IMR-90 (cell line): ENCODE measurements around the gene KCTD18. TPM values are rescaled to one million over a fixed set of nuclear protein-coding genes. Genes with fewer than 3 reads are reported as not detected.

Source experiments
- ATAC-seq: fragments of 200-7000 bp; cut with Tn5 transposase; 2 replicates; pipeline ENCODE4 v1.9.1; 2020; ENCODE audit warnings: low read depth, mild to moderate bottlenecking, moderate library complexity
- BruUV-seq: library from RNA; stranded (reverse); fragments of 400-500 nt; replicated peaks from 2 replicates; lab custom pipeline; 2021; lab: Mats Ljungman, UMichigan
- CTCF ChIA-PET: fragments of 300-600 bp; formaldehyde crosslinking; extraction: SDS; loops from one replicate; lab custom pipeline; 2021; ENCODE audit warnings: antibody characterized with exemption; lab: Yijun Ruan, JAX
- POLR2A ChIA-PET: fragments of 300-600 bp; sonication (Branson Sonifier 250); formaldehyde crosslinking; loops from one replicate; lab custom pipeline; 2022; ENCODE audit warnings: antibody characterized with exemption; ENCODE audit not compliant: unreplicated experiment; lab: Charles Lee
- DNase-seq: peaks from one replicate; pipeline ENCODE4 v3.0.0; 2013
- H2AFZ ChIP-seq: replicated peaks from 2 replicates; pipeline ENCODE3; 2013; ENCODE audit warnings: low read length, mild to moderate bottlenecking; ENCODE audit not compliant: poor library complexity
- H2AK5ac ChIP-seq: 2 replicates; pipeline ENCODE4 v1.6.1; 2013; ENCODE audit warnings: low read depth, low read length, inconsistent platforms
- H2AK9ac ChIP-seq: replicated peaks from 2 replicates; pipeline ENCODE3; 2013; ENCODE audit warnings: mild to moderate bottlenecking, low read depth, low read length, moderate library complexity; ENCODE audit not compliant: poor library complexity
- H2BK120ac ChIP-seq: 2 replicates; pipeline ENCODE4 v1.6.1; 2013; ENCODE audit warnings: low read depth, low read length, inconsistent platforms
- H2BK15ac ChIP-seq: 3 replicates; pipeline ENCODE4 v1.6.1; 2013; ENCODE audit warnings: low read depth, low read length, inconsistent platforms
- H2BK20ac ChIP-seq: 2 replicates; pipeline ENCODE4 v1.6.1; 2013; ENCODE audit warnings: low read depth, mild to moderate bottlenecking, inconsistent platforms, low read length, moderate library complexity
- H2BK5ac ChIP-seq: 2 replicates; pipeline ENCODE4 v1.6.1; 2013; ENCODE audit warnings: mild to moderate bottlenecking, low read depth, low read length, inconsistent platforms; ENCODE audit not compliant: poor library complexity, severe bottlenecking
- H3K14ac ChIP-seq: replicated peaks from 2 replicates; pipeline ENCODE4 v1.6.1; 2013; ENCODE audit warnings: low read depth, low read length, inconsistent platforms
- H3K18ac ChIP-seq: 2 replicates; pipeline ENCODE4 v1.6.1; 2013; ENCODE audit warnings: low read depth, low read length, control low read depth
- H3K23ac ChIP-seq: 2 replicates; pipeline ENCODE4 v1.6.1; 2013; ENCODE audit warnings: low read depth, low read length, inconsistent platforms
- H3K27ac ChIP-seq: 2 replicates; pipeline ENCODE4 v1.5.1; 2013; ENCODE audit warnings: mild to moderate bottlenecking, control low read depth, low read length; ENCODE audit not compliant: insufficient read depth
- H3K27me3 ChIP-seq: 2 replicates; pipeline ENCODE4 v1.6.1; 2013; ENCODE audit warnings: low read length; ENCODE audit not compliant: control insufficient read depth, insufficient read depth
- H3K36me3 ChIP-seq: 2 replicates; pipeline ENCODE4 v1.6.1; 2013; ENCODE audit warnings: low read length, mixed read lengths; ENCODE audit not compliant: control insufficient read depth, insufficient read depth
- H3K4ac ChIP-seq: 2 replicates; pipeline ENCODE4 v1.6.1; 2013; ENCODE audit warnings: low read depth, low read length, inconsistent platforms
- H3K4me1 ChIP-seq: 2 replicates; pipeline ENCODE4 v1.6.1; 2013; ENCODE audit warnings: low read length, mixed read lengths; ENCODE audit not compliant: control insufficient read depth, insufficient read depth
- H3K4me2 ChIP-seq: 2 replicates; pipeline ENCODE4 v1.6.1; 2013; ENCODE audit warnings: low read depth, mild to moderate bottlenecking, control low read depth, low read length, moderate library complexity
- H3K4me3 ChIP-seq: 2 replicates; pipeline ENCODE4 v1.5.1; 2013; ENCODE audit warnings: low read depth, mild to moderate bottlenecking, control low read depth, low read length, moderate library complexity; ENCODE audit not compliant: insufficient read depth
- H3K56ac ChIP-seq: 2 replicates; pipeline ENCODE4 v1.6.1; 2013; ENCODE audit warnings: low read length, inconsistent platforms; ENCODE audit not compliant: insufficient read depth; ENCODE audit errors: extremely low read depth
- H3K79me1 ChIP-seq, 2 experiments: 2 replicates each; pipeline ENCODE4 v1.6.1; 2013; ENCODE audit warnings: low read length in 2 of 2, inconsistent platforms in 1 of 2, low read depth in 1 of 2
- H3K9ac ChIP-seq: 2 replicates; pipeline ENCODE4 v1.6.1; 2013; ENCODE audit warnings: low read depth, low read length, control low read depth
- H3K9me1 ChIP-seq: 2 replicates; pipeline ENCODE4 v1.6.1; 2013; ENCODE audit warnings: low read length, inconsistent platforms; ENCODE audit not compliant: insufficient read depth
- H3K9me3 ChIP-seq: 2 replicates; pipeline ENCODE4 v1.6.1; 2013; ENCODE audit warnings: low read length; ENCODE audit not compliant: control insufficient read depth, insufficient read depth
- H4K20me1 ChIP-seq: 2 replicates; pipeline ENCODE4 v1.6.1; 2013; ENCODE audit warnings: low read length, inconsistent platforms; ENCODE audit not compliant: insufficient read depth
- H4K5ac ChIP-seq: 2 replicates; pipeline ENCODE4 v1.6.1; 2013; ENCODE audit warnings: mild to moderate bottlenecking, low read depth, low read length, control low read depth
- H4K8ac ChIP-seq, 2 experiments: 2 replicates each; pipeline ENCODE4 v1.6.1; 2013; ENCODE audit warnings: low read depth in 2 of 2, low read length in 2 of 2, control low read depth in 1 of 2, inconsistent platforms in 1 of 2
- H4K91ac ChIP-seq: 2 replicates; pipeline ENCODE4 v1.6.1; 2013; ENCODE audit warnings: low read depth, low read length, inconsistent platforms; ENCODE audit not compliant: insufficient read depth
- BHLHE40 ChIP-seq: fragments of 150-350 bp; IDR thresholded peaks from 2 replicates; pipeline ENCODE4 v1.6.1; 2016; ENCODE audit warnings: mild to moderate bottlenecking, low read depth, low read length
- MAZ ChIP-seq: IDR thresholded peaks from 2 replicates; pipeline ENCODE4 v1.6.1; 2012; ENCODE audit warnings: low read depth, mild to moderate bottlenecking, low read length, improper control_type of control experiment, moderate library complexity, borderline replicate concordance
- MXI1 ChIP-seq: IDR thresholded peaks from 2 replicates; pipeline ENCODE4 v1.6.1; 2012; ENCODE audit warnings: low read depth, mild to moderate bottlenecking, low read length, moderate library complexity, borderline replicate concordance
- RCOR1 ChIP-seq: IDR thresholded peaks from 2 replicates; pipeline ENCODE4 v1.6.1; 2012; ENCODE audit warnings: mild to moderate bottlenecking, low read length, improper control_type of control experiment; ENCODE audit not compliant: insufficient replicate concordance
- WGBS, 2 experiments: methylation state at CpG; one replicate each; pipeline versions ENCODE4 v1.1.5 to v1.1.7; 2013; ENCODE audit warnings: missing lambda C conversion rate in 2 of 2; ENCODE audit not compliant: insufficient read length in 1 of 2; ENCODE audit errors: extremely low coverage in 2 of 2; 5-methylcytosine and 5-hydroxymethylcytosine counted together
- dilution Hi-C: fragments of 300-500 bp; cut with HindIII; formaldehyde crosslinking; loops from one replicate; pipeline ENCODE4 v1.14.3; 2018; ENCODE audit warnings: low sequenced_read_pairs; ENCODE audit not compliant: unreplicated experiment
- in situ Hi-C: fragments of 300-500 bp; cut with MboI; formaldehyde crosslinking; loops from 3 replicates; pipeline ENCODE4 v1.14.3; 2019; ENCODE audit warnings: low sequenced_read_pairs, inconsistent platforms, mixed read lengths
- intact Hi-C: fragments of 100-400 bp; cut with micrococcal nuclease; formaldehyde crosslinking; loops from 2 replicates; pipeline ENCODE4 v1.10.0; 2022
- polyA plus RNA-seq, 3 experiments: library from polyadenylated mRNA; depleted of rRNA; stranded (reverse); fragments of >200 nt; gene quantifications; 2 replicates each; pipeline ENCODE4 v1.2.3, GENCODE V29; 2012; ENCODE audit warnings: low replicate concordance in 1 of 3
- total RNA-seq: library from RNA; depleted of rRNA; stranded (reverse); fragments of >200 nt; gene quantifications from 2 replicates; pipeline ENCODE4 v1.2.3, GENCODE V29; 2012
- TF ChIP-seq, protein P1 (sequence below): fragments of 150-350 bp; IDR thresholded peaks from 2 replicates; pipeline ENCODE4 v1.6.1; 2017; ENCODE audit warnings: mild to moderate bottlenecking, antibody characterized with exemption, low read length, low read depth

KCTD18 gene
- total and polyA plus RNA-seq, 2 of the 4 experiments (the other 2 are of a cell fraction) = 6.7 to 10.4 TPM

DNA sequence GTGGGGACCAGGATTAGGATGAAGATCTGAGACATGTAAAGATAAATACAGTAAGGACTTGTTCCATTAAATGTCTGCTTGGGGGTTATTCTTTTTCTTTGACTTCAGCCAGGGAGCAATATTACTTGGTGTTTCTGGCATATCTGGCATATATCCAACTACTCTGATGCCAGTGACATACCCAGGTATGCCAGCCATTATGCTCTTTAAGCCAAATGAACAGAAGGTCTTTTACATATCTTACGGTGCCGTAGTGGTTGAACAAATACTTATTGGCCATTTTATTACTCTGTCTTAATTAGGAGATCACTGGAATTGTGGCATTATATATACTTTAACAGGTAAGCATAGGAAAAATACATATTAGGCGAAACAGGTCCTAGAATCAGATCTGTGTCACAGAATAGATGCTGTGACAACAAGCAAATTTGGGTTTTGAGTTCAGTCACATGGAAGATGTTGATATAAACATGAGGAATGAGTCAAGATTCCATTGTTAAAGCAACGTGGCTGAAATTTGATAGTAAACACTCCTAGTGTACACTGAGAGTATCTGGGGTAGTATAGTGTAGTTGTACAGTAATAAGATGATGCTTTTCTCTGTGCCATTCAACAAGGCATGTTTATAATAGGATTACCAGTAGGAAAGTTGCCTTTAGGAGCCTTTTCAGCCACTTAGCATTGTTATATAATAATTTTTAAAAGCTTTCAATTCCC is 62.6 kb downstream of the KCTD18 start:
- WGBS, 2 experiments = 0% methylated on average over 1 of the region's 4 CpGs; no CpG with 5 or more reads in 1 of the 2 experiments
- Histone ChIP-seq H4K8ac (no peak overlapping the region), H3K4me1 (peaks cover 15% of the 10 kb centered on the region), H2AFZ (no peak overlapping the region), H4K91ac (no peak overlapping the region), H3K23ac (no peak overlapping the region), H3K4me3 (no peak overlapping the region), H2AK5ac (no peak overlapping the region), H3K4ac (no peak overlapping the region), H3K4me2 (no peak overlapping the region), H2BK15ac (no peak overlapping the region), H3K18ac (no peak overlapping the region; the same call in 1 of the 2 replicates), H2BK120ac (no peak overlapping the region), H3K27me3 (no peaks in the 10 kb centered on the region), H3K79me1 (peaks cover 28 to 70% of the 10 kb centered on the region in 2 experiments), H3K9ac (no peak overlapping the region), H3K27ac (no peak overlapping the region; the same call in 1 of the 2 replicates), H2BK20ac (no peak overlapping the region), H2BK5ac (peak overlapping the region; percentile 71), H2AK9ac (no peak overlapping the region), H3K14ac (no peak overlapping the region), H4K20me1 (no peaks in the 10 kb centered on the region; the same call in 1 of the 2 replicates), H3K56ac (no peak overlapping the region), H3K36me3 (peaks cover 30% of the 10 kb centered on the region), H4K5ac (no peak overlapping the region), H3K9me1 (peaks cover 9% of the 10 kb centered on the region), H3K9me3 (no peaks in the 10 kb centered on the region)
- dilution Hi-C loops = no loop called here
- ChIA-PET CTCF (interaction anchor here (1.5 kb wide), 1 partner anchor 10 kb away, joined by 3 read pairs; no protein-coding TSS in a partner anchor), POLR2A (no interaction called here)
- in situ Hi-C loops = no loop called here
- no TSS peak for BruUV-seq
- TF ChIP-seq BHLHE40 (0 out of 2 replicates have a peak, but pooled peaks have one; percentile 20), MXI1 (peak; percentile 70), MAZ (no peak), RCOR1 (no peak)
- TF ChIP-seq, protein P1, sequence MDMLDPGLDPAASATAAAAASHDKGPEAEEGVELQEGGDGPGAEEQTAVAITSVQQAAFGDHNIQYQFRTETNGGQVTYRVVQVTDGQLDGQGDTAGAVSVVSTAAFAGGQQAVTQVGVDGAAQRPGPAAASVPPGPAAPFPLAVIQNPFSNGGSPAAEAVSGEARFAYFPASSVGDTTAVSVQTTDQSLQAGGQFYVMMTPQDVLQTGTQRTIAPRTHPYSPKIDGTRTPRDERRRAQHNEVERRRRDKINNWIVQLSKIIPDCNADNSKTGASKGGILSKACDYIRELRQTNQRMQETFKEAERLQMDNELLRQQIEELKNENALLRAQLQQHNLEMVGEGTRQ = 0 out of 2 replicates have a peak, but pooled peaks have one; percentile 24
- intact Hi-C loops = no loop called here
- DNase-seq = peak; percentile 79
- ATAC-seq = peak; percentile 82
